NCI-H748 (cell line): ENCODE results near the gene IL25.
"Not testable (repeated sequence)": the region's sequence is repeated elsewhere in the genome, so short reads cannot be mapped to it uniquely, and the experiment has no call there.

Source experiments
- DNase-seq: peaks from one replicate; lab custom pipeline; 2025; ENCODE audit not compliant: unreplicated experiment; lab: John Stamatoyannopoulos, UW

The IL25 gene

GRCh38 chr14:23407516-23408306 lies 35.1 kb downstream of the IL25 start, which contains the start of gene MYH6:
Gene MYH6, minus strand, starts transcription at chr14:23408273. Its CDS starts 1,050 bp downstream, at chr14:23407223.
- no peak for DNase-seq

- no peak for DNase-seq
These were observed 35.7 kb downstream of the IL25 start for GRCh38 chr14:23408307-23408630.

DNA sequence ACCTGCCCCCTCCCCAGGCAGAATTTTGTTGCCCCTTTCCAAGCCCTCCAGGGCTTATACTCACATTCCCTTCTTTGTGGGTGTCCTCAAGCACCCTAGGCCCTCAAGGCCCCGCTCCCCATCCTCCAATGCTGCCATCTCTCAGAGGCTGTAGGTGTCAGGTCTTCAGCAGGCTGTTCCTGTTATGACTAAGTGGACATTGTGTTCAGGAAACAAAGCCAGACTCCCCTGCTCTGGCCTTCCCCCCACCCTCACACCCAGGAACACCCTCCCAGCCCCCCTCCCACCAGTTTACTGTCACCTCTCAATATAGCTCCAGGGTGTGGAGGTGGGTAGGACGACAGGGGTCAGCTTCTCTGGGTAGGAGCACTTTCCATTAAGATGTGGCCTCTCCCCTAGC lies 36.9 kb downstream of the IL25 start:
- no peak for DNase-seq

DNA sequence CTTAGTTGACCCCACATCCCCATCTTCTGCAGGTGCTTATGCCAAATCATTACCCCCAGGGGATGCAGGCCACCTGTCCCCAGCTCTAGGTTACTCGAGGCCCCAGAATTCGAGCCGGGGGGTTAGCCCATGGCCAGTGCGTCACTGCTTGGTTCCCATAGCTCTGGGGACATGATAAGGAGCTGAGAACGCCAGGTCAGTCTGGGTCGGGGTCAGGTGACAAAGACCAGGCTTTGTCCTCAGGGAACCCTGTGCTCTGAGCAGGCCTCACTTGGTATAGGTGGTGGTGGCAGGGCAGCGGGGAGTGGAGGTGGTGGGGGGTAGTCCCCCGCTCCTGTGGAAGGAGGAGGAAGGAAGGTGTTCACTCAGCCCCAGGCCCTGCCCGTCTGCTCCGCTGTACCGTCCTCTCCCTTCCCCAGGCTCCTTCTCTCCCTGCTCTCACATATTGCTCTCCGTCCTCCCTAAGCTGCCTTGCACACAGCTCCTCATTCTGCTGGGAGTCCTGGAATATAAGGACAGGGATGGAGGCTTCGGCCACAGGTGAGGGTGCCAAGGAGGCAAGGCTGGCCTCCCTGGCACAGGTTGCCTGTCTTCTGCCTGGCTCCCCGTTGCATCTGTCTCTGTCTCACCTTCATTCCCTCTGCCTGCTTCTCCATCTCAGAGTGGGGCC lies 37.5 kb downstream of the IL25 start:
- DNase-seq = no peak

GRCh38 chr14:23411563-23412525 lies 39.2 kb downstream of the IL25 start:
- no peak for DNase-seq

DNA sequence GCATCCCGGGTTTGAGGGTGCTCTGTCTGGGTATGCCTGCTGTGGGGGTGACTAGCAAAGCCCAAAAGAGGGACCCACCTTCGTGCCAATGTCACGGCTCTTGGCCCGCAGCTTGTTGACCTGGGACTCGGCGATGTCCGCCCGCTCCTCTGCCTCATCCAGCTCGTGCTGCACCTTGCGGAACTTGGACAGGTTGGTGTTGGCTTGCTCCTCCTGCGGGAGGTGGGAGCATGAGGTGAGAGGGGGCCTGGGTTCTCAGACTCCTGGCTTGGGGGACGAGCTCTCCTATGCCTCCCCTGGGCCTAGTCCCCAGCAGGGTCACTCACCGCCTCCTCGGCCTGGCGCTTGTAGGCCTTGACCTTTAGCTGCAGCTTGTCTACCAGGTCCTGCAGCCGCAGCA lies 41.1 kb downstream of the IL25 start:
- no peak for DNase-seq

- DNase-seq = no peak
These were observed 41.6 kb downstream of the IL25 start for GRCh38 chr14:23414254-23414653.

DNA sequence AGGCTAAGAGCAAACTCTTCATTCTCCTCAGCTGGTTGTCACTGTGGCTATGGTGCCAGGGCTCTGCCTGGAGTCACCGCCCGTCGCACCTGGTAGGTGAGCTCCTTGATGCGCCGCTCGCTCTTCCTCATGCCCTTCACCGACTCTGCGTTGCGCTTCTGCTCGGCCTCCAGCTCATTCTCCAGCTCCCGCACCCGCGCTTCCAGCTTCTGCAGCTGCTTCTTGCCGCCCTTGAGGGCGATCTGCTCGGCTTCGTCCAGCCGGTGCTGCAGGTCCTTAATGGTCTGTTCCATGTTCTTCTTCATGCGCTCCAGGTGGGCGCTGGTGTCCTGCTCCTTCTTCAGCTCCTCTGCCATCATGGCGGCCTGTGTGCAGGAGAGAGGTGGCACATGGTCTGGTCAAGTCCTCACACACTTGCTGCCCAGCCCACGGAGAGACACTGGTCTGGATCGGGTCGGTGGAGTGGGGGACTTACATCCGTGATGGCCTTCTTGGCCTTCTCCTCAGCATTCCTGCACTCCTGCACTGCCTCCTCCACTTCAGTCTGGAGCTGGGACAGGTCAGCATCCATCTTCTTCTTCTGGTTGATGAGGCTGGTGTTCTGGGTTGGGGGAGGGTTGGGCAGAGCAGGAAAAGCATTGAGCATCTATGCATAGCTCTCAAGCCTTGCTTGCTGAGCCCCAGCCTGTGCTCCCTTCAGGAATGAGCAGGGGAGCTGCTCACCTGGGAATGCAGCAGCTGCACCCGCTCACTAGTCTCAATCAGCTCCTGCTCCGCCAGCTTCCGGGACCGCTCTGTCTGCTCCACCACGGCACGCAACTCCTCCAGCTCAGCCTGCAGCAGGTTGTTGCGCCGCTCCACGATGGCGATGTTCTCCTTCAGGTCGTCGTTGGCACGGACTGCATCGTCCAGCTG lies 42.6 kb downstream of the IL25 start:
- DNase-seq = no peak

DNA sequence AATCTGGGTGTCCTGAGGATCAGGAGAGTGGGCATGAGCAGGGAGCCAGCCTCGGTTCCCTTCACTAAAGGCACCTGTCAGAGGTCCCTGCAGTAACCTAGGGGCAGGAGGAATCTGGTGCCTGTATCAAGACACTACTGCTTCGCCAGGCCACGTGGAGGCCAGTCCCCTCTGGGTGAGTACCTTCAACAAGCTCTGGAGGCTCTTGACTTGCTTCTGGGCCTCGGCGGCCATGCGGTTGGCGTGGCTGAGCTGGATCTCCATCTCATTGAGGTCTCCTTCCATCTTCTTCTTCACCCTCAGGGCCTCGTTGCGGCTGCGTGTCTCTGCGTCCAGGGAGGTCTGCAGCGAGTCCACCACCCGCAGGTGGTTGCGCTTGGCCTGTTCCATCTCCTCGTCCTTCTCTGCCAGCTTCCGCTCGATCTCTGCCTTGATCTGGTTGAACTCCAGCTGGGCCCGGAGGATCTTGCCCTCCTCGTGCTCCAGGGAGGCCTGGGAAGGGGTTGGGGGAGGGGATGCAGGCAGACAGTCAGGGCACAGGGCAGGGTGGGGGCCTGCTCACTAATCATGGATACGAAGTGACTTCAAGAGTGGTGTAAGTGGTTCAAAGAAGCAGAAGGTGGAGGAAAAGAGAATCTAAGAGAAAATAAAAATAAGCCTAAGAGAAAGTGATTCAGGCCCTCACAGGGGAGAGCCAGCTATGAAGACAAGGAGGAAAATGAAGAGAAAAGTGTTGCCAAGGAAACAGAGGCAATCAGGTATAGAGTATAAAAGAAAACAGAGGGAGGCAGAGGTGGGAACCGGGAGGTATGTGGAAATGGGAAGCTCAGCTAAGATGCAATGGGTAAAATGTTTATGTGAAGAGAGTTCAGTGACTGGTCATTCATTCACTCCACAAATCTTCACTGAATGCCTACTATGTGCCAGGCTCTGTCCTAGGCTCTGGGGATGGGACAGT lies 43.5 kb downstream of the IL25 start:
- DNase-seq = no peak

DNA sequence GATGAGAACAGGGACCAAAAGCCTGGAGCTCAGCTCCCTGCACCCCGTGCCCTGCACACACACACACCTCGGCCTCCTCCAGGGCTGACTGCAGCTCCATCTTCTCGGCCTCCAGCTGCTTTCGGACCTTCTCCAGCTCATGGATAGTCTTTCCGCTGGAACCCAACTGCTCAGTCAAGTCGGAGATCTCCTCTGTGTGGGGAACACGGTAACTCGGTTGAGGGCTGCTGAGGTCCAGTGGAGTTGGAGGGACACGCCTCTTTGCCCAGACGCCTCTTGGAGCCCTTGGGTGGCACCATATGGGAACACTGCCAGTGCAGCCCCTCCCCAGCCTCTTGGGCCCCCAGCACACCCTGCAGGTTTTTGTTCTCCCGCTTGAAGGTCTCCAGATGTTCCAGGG lies 44.2 kb downstream of the IL25 start:
- no peak for DNase-seq

DNA sequence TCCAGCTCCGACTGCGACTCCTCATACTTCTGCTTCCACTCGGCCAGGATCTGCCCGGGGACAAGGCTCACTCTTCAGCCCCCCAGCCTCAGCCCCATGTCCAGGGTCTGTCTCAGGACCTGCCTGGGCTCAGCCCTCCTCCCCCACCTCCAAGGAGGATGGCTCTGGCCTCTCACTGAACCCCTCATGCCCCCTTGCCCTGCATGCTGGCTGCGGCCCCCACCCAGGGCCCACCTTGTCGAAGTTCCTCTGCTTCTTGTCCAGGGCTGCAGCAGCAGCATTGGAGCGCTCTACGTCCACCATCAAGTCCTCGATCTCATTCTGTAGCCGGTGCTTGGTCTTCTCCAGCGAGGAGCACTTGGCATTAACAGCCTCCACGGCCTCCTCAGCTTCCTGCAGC lies 44.7 kb downstream of the IL25 start:
- not testable (repeated sequence) for DNase-seq

- DNase-seq = no peak
These were observed 45.4 kb downstream of the IL25 start for GRCh38 chr14:23418021-23418420.

DNA sequence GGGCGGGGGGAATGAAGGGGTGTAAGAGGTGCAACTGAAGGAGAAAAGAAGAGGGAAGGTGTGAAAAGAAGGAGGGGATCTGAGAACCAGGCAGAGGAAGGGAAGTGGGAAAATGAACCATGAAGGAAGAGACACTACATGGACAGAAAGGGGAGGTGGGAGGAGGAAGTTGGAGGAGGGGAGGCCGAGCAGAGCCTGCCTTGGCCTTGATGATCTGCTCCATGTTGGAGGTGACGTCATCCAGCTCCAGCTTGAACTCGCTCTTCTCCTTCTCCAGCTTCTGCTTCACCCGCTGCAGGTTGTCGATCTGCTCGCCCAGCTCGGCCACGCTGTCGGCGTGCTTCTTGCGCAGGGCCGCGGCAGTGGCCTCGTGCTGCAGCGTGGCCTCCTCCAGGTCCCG lies 47.0 kb downstream of the IL25 start:
- DNase-seq = not testable (repeated sequence)

DNA sequence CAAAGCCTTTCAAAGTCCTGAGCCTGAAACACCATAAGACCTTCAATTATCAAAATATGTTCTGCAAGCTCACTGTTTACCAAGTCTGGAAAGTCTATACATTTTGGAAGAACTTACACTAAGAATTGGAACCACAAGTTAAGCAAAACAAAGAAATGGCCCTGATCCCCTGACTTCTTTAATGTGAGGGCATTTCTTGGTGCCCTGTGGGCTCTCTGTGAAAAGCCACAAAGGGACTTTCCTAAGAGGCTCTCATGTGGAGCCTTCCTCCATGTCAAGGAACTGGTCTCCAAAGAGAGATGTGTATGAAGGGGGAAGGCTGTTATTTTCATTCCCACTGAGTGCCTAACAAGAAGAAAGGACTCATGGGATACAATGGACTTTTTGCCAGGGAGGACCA lies 49.0 kb downstream of the IL25 start:
- no peak for DNase-seq

- DNase-seq = no peak
These were observed 51.0 kb downstream of the IL25 start for GRCh38 chr14:23423657-23424056.

DNA sequence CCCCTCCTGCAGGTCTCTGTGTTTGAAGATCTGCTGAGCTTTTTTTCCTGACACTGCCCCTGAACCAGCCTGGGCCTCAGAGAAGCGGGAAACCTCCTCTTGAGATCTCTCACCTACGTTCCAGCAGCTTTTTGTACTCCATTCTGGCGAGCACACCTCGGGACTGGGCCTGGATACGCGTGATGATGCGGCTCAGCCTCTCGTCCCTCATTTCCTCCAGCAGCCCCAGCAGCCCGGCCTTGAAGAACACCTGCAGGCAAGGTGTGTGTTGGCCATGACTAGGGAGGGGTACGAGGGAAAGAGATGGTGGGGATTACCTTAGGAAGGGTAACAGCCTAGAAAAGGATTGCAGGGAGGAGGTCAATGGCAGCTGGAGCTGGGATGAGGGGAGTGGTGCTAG lies 52.6 kb downstream of the IL25 start:
- DNase-seq = no peak

DNA sequence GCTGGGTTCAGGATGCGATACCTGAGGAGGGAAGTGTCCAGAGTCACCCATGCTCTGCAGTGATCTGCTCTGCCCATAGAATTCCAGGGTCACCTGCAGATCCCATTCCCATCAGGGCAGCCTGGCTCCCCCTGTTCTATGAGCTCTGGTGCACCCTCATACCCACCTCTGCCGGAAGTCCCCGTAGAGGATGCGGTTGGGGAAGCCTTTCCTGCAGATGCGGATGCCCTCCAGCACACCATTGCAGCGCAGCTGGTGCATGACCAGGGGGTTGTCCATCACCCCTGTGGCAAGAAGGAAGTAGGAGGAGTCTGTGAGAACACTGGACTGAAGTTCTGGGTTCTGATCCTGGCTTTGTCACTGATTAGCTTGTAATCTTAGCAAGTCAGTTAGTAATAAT lies 53.2 kb downstream of the IL25 start:
- DNase-seq = not testable (repeated sequence)
